ENCODE data around the gene FABP3. TPM values are rescaled to one million over a fixed set of nuclear protein-coding genes. Genes with fewer than 3 reads are reported as not detected.
A peak's percentile ranks its signal among the peaks of the same experiment; 100 is the strongest.

The FABP3 gene
- total and polyA plus RNA-seq, 4 donors = 6.9 to 82.0 (median 40.8) TPM

DNA sequence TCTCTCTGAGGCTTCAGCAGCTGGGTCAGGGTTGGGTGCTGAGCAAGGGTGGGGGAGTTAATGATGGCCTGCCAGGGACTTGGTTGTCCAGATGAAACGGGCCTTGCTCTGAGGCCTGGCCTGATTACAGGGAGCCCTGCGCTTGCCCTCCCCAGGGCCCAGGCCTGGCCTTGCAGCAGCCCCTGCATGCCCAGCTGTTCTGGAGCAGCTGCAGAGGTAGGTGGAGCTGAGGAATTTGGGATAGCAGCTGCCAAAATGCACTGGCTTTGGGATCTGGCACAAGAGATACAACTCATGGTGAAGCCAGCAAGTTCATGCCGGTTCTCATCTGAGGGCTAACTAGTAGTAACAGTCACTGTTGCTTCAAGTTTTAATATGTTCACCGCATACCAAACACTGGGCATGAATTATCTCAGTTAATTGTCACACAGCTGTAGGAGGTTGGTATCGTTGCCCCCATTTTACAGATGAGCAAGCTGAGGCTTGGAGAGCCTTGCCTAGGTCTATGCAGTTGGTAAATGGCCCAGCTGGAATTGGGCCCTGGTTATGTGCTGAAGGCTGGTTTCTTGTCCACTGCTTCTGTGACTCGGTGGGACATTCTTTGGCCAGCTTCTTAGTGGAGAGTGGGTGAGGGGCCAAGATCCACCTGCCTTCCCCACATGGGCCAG, 32.8 kb upstream of the FABP3 start:
- Histone ChIP-seq H3K36me3 (ENCODE audit: control insufficient read depth in 1 of 2, insufficient read depth in 2 of 2, low read length in 1 of 2) (no peaks in the 10 kb centered on the region), H3K9me3 (ENCODE audit: control insufficient read depth, low read length) (no peaks in the 10 kb centered on the region), H3K27me3 (ENCODE audit: control insufficient read depth in 1 of 2, insufficient read depth in 2 of 2, low read length in 1 of 2) (no peaks in the 10 kb centered on the region), H3K27ac (ENCODE audit: low read depth in 1 of 2, low read length in 2 of 2) (no peak overlapping the region), H3K4me3 (ENCODE audit: low read length in 2 of 2) (no peak overlapping the region), H3K4me1 (ENCODE audit: control insufficient read depth in 1 of 2, insufficient read depth in 2 of 2, low read length in 2 of 2) (no peaks in the 10 kb centered on the region)
- intact Hi-C loops (cut with DNase I) = no loop called here
- no peak for ATAC-seq (ENCODE audit: low FRiP score)
- 49 to 54% methylated on average over 6 of the region's 6 CpGs for WGBS, 2 donors
- no peak for DNase-seq

DNA sequence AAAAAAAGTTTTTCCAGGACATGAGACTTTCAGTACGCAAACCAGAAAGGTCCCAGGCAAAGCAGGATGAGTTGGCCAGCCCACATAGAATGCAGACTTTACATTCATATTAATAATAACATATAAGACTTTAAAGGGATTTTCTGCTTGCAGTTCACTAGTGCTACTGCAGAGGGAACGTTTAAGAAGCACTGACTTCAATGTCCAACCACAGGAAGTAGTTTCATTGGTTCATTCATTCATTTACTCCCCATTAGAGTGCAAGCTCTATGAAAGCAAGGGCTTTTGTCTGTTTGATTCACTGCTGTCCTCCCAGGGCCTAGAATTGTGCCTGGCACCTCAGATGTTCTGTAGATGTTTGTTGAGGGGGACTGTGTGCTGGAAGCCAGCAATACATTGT, 28.4 kb upstream of the FABP3 start:
- DNase-seq (no peak), ATAC-seq (ENCODE audit: low FRiP score) (no peak)
- intact Hi-C loops (cut with DNase I) = no loop called here
- 48 to 58% methylated on average over 2 of the region's 2 CpGs for WGBS, 2 donors
- H3K27ac ChIP-seq (ENCODE audit: low read depth in 1 of 2, low read length in 2 of 2) = no peak overlapping the region
- H3K36me3 ChIP-seq (ENCODE audit: control insufficient read depth in 1 of 2, insufficient read depth in 2 of 2, low read length in 1 of 2) = no peaks in the 10 kb centered on the region
- no peaks in the 10 kb centered on the region for H3K9me3 ChIP-seq (ENCODE audit: control insufficient read depth, low read length)
- no peaks in the 10 kb centered on the region for H3K4me1 ChIP-seq (ENCODE audit: control insufficient read depth in 1 of 2, insufficient read depth in 2 of 2, low read length in 2 of 2)
- no peaks in the 10 kb centered on the region for H3K27me3 ChIP-seq (ENCODE audit: control insufficient read depth in 1 of 2, insufficient read depth in 2 of 2, low read length in 1 of 2)
- H3K4me3 ChIP-seq (ENCODE audit: low read length in 2 of 2) = no peak overlapping the region

DNA sequence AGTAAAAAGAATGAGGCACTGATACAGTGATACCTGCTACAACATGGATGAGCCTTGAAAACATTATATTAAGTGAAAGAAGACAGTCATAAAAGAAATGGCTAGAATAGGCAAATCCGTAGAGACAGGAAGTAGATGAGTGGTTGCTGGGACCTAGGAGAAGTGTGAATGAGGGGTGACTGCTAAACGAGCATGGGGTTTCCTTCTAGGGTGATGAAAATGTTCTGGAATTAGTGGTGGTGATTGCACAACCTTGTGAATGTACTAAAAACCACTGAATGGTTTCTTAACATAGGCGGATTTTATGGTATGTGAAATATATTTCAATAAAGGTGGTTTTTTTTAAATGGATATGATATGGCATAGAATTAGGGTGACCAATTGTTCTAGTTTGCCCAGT, 27.5 kb upstream of the FABP3 start:
- Histone ChIP-seq H3K36me3 (ENCODE audit: control insufficient read depth in 1 of 2, insufficient read depth in 2 of 2, low read length in 1 of 2) (no peaks in the 10 kb centered on the region), H3K4me1 (ENCODE audit: control insufficient read depth in 1 of 2, insufficient read depth in 2 of 2, low read length in 2 of 2) (no peaks in the 10 kb centered on the region), H3K27ac (ENCODE audit: low read depth in 1 of 2, low read length in 2 of 2) (no peak overlapping the region), H3K27me3 (ENCODE audit: control insufficient read depth in 1 of 2, insufficient read depth in 2 of 2, low read length in 1 of 2) (no peaks in the 10 kb centered on the region), H3K4me3 (ENCODE audit: low read length in 2 of 2) (no peak overlapping the region), H3K9me3 (ENCODE audit: control insufficient read depth, low read length) (no peaks in the 10 kb centered on the region)
- no peak for ATAC-seq (ENCODE audit: low FRiP score)
- intact Hi-C loops (cut with DNase I) = no loop called here
- WGBS, 2 donors = 50 to 59% methylated on average over 3 of the region's 3 CpGs
- DNase-seq = no peak

DNA sequence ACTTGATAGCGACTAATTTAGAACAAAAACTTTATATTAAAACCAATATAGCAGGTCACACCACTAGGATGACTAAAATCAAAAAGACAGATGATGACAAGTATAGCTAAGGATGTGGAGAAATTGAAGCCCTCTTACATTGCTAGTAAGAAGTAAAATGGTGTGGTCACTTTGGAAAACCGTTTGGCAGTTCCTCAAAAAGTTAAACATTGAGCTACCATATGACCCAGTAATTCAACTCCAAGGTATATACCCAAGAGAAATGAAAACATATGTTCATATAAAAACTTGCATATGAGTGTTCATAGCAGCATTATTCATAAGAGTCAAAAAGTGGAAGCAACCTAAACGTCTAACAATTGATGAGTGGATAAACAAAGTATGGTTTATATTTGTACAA, 27.1 kb upstream of the FABP3 start:
- Histone ChIP-seq H3K36me3 (ENCODE audit: control insufficient read depth in 1 of 2, insufficient read depth in 2 of 2, low read length in 1 of 2) (no peaks in the 10 kb centered on the region), H3K4me1 (ENCODE audit: control insufficient read depth in 1 of 2, insufficient read depth in 2 of 2, low read length in 2 of 2) (no peaks in the 10 kb centered on the region), H3K4me3 (ENCODE audit: low read length in 2 of 2) (no peak overlapping the region), H3K27me3 (ENCODE audit: control insufficient read depth in 1 of 2, insufficient read depth in 2 of 2, low read length in 1 of 2) (no peaks in the 10 kb centered on the region), H3K9me3 (ENCODE audit: control insufficient read depth, low read length) (no peaks in the 10 kb centered on the region), H3K27ac (ENCODE audit: low read depth in 1 of 2, low read length in 2 of 2) (no peak overlapping the region)
- no peak for DNase-seq
- ATAC-seq (ENCODE audit: low FRiP score) = no peak
- intact Hi-C loops (cut with DNase I) = no loop called here
- 60 to 67% methylated on average over 3 of the region's 3 CpGs for WGBS, 2 donors

DNA sequence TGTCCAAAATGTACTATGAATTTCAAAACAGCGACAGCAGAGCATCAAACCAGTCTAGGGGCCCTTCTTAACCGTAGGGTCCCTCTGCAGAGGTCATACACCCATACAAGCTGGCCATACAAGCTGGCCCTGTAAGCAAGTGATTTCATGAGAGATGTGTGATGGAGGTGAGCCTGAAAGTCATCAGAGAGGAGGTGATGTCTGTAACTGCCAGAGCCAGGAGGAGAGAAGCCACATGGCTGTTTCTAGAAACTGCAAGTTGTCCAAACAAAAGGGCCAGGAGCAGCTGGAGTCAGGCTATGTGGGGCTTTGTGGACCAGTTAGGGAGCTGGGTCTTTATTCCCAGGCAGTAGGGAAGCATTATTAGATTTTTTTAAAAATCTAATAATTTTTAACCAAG, 25.4 kb upstream of the FABP3 start:
- H3K9me3 ChIP-seq (ENCODE audit: control insufficient read depth, low read length) = no peaks in the 10 kb centered on the region
- no peaks in the 10 kb centered on the region for H3K27me3 ChIP-seq (ENCODE audit: control insufficient read depth in 1 of 2, insufficient read depth in 2 of 2, low read length in 1 of 2)
- ATAC-seq (ENCODE audit: low FRiP score) = no peak
- H3K4me1 ChIP-seq (ENCODE audit: control insufficient read depth in 1 of 2, insufficient read depth in 2 of 2, low read length in 2 of 2) = no peaks in the 10 kb centered on the region
- no peaks in the 10 kb centered on the region for H3K36me3 ChIP-seq (ENCODE audit: control insufficient read depth in 1 of 2, insufficient read depth in 2 of 2, low read length in 1 of 2)
- no peak for DNase-seq
- no peak overlapping the region for H3K4me3 ChIP-seq (ENCODE audit: low read length in 2 of 2)
- no peak overlapping the region for H3K27ac ChIP-seq (ENCODE audit: low read depth in 1 of 2, low read length in 2 of 2)
- intact Hi-C loops (cut with DNase I) = no loop called here
- 96 to 97% methylated on average over 2 of the region's 2 CpGs for WGBS, 2 donors

DNA sequence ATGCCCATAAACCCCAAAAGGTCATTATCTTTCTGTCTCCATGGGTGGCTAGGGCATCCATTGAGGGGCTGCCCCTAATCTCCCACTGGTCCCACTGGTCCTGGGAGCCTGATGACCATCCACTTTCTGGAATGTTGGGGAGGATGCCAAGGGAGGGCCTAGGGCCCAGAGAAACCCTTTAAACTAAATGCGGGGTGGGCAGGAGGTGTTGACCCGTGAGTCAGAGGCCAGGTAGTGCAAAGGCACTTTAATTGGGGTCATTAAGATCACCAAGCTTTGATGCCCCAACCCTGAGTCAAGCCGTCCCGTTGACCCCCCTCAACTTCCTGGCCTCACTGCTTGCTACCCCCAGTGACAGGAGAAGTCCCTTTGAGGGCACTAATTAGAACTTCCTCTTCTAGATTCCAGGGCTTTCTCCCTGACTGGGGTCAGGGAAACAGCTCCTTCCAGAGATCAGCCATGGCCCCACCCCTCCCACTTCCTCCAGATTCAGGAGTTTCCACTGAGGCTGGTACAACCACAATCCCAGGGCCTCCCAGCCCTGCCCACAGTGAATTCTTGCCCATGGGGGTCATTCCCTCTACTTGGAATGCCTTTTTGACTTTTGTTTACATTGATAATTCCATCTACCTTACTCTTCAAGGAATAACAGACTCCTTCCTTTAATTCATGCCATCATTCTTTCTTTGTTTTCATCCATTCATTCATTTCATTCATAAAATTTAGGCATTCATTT, 24.7 kb upstream of the FABP3 start:
- Histone ChIP-seq H3K9me3 (ENCODE audit: control insufficient read depth, low read length) (no peaks in the 10 kb centered on the region), H3K4me3 (ENCODE audit: low read length in 2 of 2) (no peak overlapping the region), H3K27ac (ENCODE audit: low read depth in 1 of 2, low read length in 2 of 2) (no peak overlapping the region), H3K4me1 (ENCODE audit: control insufficient read depth in 1 of 2, insufficient read depth in 2 of 2, low read length in 2 of 2) (no peaks in the 10 kb centered on the region), H3K36me3 (ENCODE audit: control insufficient read depth in 1 of 2, insufficient read depth in 2 of 2, low read length in 1 of 2) (no peaks in the 10 kb centered on the region), H3K27me3 (ENCODE audit: control insufficient read depth in 1 of 2, insufficient read depth in 2 of 2, low read length in 1 of 2) (no peaks in the 10 kb centered on the region)
- ATAC-seq (ENCODE audit: low FRiP score) (no peak), DNase-seq (no peak)
- WGBS, 2 donors = 82 to 88% methylated on average over 4 of the region's 4 CpGs
- intact Hi-C loops (cut with DNase I) = no loop called here

DNA sequence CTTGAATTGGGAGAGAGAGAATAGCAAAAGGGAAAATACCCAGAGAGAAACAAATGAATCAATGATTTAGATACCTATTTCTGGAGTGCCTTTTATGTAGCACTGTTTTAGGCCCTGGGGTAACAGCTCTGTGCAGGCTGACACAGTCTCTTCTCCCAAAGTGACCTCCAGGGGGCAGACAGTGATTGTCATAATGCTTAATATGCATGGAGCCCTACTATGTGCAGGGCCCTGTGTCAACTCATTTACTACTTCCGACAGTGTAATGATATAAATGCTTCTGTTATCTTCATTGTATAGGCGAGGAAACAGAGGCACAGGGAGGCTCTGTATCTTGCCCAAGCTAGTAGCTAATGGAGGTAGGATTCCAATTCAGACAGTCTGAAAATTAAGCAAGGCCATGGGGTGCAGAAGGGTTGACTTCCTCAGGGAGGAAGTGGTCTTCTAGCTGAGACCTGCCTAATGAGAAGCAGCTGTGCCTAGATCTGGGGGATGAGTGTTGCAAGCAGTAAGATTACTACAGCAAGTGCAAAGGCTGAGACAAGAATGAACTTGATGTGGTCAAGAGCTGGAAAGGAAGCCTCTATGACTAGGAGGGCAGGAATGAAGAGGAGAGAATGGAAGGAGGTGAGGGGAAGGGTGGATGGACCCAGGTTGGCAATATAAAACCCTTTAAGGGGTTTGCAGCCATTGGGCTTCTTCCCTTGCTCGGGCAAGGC, 23.9 kb upstream of the FABP3 start:
- no peaks in the 10 kb centered on the region for H3K9me3 ChIP-seq (ENCODE audit: control insufficient read depth, low read length)
- DNase-seq (no peak), ATAC-seq (ENCODE audit: low FRiP score) (no peak)
- H3K27me3 ChIP-seq (ENCODE audit: control insufficient read depth in 1 of 2, insufficient read depth in 2 of 2, low read length in 1 of 2) = no peaks in the 10 kb centered on the region
- no peak overlapping the region for H3K4me3 ChIP-seq (ENCODE audit: low read length in 2 of 2)
- no peaks in the 10 kb centered on the region for H3K4me1 ChIP-seq (ENCODE audit: control insufficient read depth in 1 of 2, insufficient read depth in 2 of 2, low read length in 2 of 2)
- intact Hi-C loops (cut with DNase I) = no loop called here
- H3K27ac ChIP-seq (ENCODE audit: low read depth in 1 of 2, low read length in 2 of 2) = no peak overlapping the region
- H3K36me3 ChIP-seq (ENCODE audit: control insufficient read depth in 1 of 2, insufficient read depth in 2 of 2, low read length in 1 of 2) = no peaks in the 10 kb centered on the region
- 95 to 98% methylated on average over 3 of the region's 3 CpGs for WGBS, 2 donors

DNA sequence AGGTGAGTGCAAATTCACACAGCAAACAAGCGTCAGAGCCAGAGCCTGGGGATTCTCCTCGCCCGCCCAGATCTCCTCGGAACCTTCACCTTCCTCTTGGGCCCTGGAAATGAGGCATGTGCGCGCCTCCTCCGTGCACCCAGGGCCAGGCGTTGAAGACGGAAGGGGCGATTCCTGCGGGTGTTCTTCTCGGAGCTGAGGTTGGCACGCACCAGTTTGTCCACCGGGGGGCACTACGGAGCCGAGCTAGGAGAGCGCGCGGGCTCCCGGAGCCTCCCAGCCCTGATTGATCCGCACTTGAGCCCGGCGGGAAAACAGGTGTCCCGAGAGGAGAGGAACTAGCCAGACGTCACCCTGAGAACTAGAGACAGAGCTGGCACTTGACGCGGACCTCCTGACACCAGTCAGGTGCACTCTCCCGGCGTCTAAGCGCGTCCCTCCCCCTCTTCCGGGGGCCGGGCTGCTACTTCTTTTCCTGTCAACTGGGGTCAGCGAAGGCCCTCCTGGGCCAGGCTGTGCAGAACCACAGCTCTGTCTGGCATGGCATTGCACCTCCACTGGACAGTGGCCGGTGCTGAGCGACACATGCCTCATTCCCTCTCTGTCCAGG, 21.8 kb upstream of the FABP3 start:
- H3K27ac ChIP-seq (ENCODE audit: low read depth in 1 of 2, low read length in 2 of 2) = no peak overlapping the region
- intact Hi-C loops (cut with DNase I) = loop anchor here in 1 of 2 donors (1.0 to 5.0 kb wide), 2 partner anchors 28 to 153 kb away; no protein-coding TSS in a partner anchor

More for the DNA sequence above, 21.8 kb upstream of the FABP3 start:
- Histone ChIP-seq H3K36me3 (ENCODE audit: control insufficient read depth in 1 of 2, insufficient read depth in 2 of 2, low read length in 1 of 2) (no peaks in the 10 kb centered on the region), H3K9me3 (ENCODE audit: control insufficient read depth, low read length) (no peaks in the 10 kb centered on the region), H3K4me1 (ENCODE audit: control insufficient read depth in 1 of 2, insufficient read depth in 2 of 2, low read length in 2 of 2) (no peaks in the 10 kb centered on the region), H3K4me3 (ENCODE audit: low read length in 2 of 2) (peak overlapping the region in 1 of 2 donors; percentile 34), H3K27me3 (ENCODE audit: control insufficient read depth in 1 of 2, insufficient read depth in 2 of 2, low read length in 1 of 2) (no peaks in the 10 kb centered on the region)
- peak; percentile 88 to 96 for DNase-seq
- WGBS, 2 donors = 2 to 3% methylated on average over 35 to 36 of the region's 36 CpGs
- ATAC-seq (ENCODE audit: low FRiP score) = peak; percentile 93
